ENCODE data around the gene DGKI. TPM values are rescaled to one million over a fixed set of nuclear protein-coding genes. Genes with fewer than 3 reads are reported as not detected.

Gene DGKI
- total and polyA plus RNA-seq, 11 donors: 0.36 to 4.6 (median 1.0) TPM

DNA sequence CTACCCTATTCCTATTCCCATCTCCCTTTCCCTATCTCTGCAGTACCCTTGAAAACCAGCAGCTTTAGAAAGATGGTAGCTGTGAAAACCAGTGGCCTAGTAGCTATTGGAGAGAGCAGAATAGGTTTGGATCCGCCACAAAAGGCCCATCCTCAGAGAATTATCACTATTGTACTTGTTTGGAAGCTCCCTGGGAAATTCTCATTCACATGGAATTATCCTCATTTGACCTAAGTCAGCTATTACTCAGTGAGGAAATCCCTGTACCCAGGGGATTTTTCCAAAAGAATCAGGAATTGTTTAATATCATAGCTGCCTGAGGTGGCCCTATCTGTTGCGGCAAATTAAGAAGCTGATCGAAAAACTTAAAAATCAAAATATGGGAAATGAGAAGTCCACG is 51.6 kb downstream of the DGKI start:
- peaks cover 0 to 14% (median 0%) of the 10 kb centered on the region in 12 donors for H3K9me3 ChIP-seq
- H3K27ac ChIP-seq: no peak overlapping the region
- H3K4me1 ChIP-seq: no peaks in the 10 kb centered on the region
- intact Hi-C loops (cut with DNase I): no loop called here
- H3K27me3 ChIP-seq: no peaks in the 10 kb centered on the region
- TF ChIP-seq POLR2A (IDR thresholded peaks at IDR 0.05): no peak
- TF ChIP-seq, protein P1, sequence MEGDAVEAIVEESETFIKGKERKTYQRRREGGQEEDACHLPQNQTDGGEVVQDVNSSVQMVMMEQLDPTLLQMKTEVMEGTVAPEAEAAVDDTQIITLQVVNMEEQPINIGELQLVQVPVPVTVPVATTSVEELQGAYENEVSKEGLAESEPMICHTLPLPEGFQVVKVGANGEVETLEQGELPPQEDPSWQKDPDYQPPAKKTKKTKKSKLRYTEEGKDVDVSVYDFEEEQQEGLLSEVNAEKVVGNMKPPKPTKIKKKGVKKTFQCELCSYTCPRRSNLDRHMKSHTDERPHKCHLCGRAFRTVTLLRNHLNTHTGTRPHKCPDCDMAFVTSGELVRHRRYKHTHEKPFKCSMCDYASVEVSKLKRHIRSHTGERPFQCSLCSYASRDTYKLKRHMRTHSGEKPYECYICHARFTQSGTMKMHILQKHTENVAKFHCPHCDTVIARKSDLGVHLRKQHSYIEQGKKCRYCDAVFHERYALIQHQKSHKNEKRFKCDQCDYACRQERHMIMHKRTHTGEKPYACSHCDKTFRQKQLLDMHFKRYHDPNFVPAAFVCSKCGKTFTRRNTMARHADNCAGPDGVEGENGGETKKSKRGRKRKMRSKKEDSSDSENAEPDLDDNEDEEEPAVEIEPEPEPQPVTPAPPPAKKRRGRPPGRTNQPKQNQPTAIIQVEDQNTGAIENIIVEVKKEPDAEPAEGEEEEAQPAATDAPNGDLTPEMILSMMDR (IDR thresholded peaks at IDR 0.05): no peak
- H3K36me3 ChIP-seq: no peaks in the 10 kb centered on the region
- WGBS, 4 donors: 64 to 86% (median 75%) methylated on average over 4 of the region's 4 CpGs
- ATAC-seq (no peak), DNase-seq (no peak)
- no peak overlapping the region for H3K4me3 ChIP-seq

DNA sequence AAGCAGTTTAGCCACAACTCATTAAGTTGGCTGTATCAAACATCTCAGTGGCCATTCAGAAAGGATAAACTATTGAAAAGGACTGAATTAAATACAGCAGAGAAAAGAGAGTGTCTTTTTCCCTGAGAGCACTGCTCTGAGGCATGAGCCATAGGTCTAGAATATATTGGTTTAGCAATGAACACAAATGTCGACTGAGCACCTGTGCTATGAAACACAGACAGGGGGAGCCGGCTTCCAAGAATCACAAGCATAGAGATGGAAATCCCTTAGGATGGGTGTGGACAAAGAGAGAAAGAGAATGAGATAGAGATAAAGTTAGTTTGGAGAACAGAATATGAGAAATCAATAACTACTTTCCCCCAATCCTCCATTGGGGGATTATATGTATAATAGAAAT is 54.8 kb downstream of the DGKI start:
- no peak for ATAC-seq
- TF ChIP-seq, protein P1 (IDR thresholded peaks at IDR 0.05): no peak
- no peak for TF ChIP-seq POLR2A (IDR thresholded peaks at IDR 0.05)
- intact Hi-C loops (cut with DNase I): no loop called here
- no peak overlapping the region for H3K4me3 ChIP-seq
- no peak overlapping the region for H3K27ac ChIP-seq
- peaks cover 0 to 17% (median 0%) of the 10 kb centered on the region in 12 donors for H3K9me3 ChIP-seq
- no peaks in the 10 kb centered on the region for H3K4me1 ChIP-seq
- WGBS, 4 donors: 80 to 83% (median 82%) methylated on average over 2 of the region's 2 CpGs
- H3K36me3 ChIP-seq: no peaks in the 10 kb centered on the region
- H3K27me3 ChIP-seq: no peaks in the 10 kb centered on the region
- no peak for DNase-seq

DNA sequence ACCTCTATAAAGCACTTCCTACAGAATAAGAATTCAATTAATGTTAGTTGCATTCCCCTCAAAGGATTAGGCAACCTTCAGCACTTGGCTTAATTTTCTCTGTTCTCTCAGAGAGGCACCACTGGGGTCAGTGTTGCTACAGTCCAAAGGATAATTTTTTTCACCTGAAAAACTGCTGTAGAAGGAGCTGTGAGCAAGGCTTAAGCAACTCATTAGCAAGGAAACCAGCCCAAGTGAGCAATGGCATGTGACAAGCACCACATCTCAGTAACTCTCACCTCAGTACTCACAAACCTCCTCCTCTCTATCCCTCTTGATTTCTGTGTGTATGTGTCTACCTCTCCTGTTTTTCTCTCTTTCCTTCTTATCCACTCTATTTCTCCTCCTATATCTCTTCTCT is 55.9 kb downstream of the DGKI start:
- Histone ChIP-seq H3K4me3 (no peak overlapping the region), H3K27me3 (no peaks in the 10 kb centered on the region), H3K27ac (no peak overlapping the region), H3K9me3 (peaks cover 0 to 6% (median 0%) of the 10 kb centered on the region in 12 donors), H3K4me1 (no peaks in the 10 kb centered on the region), H3K36me3 (no peaks in the 10 kb centered on the region)
- TF ChIP-seq, protein P1 (IDR thresholded peaks at IDR 0.05): no peak
- TF ChIP-seq POLR2A (IDR thresholded peaks at IDR 0.05): no peak
- DNase-seq: no peak
- intact Hi-C loops (cut with DNase I): no loop called here
- ATAC-seq: no peak

DNA sequence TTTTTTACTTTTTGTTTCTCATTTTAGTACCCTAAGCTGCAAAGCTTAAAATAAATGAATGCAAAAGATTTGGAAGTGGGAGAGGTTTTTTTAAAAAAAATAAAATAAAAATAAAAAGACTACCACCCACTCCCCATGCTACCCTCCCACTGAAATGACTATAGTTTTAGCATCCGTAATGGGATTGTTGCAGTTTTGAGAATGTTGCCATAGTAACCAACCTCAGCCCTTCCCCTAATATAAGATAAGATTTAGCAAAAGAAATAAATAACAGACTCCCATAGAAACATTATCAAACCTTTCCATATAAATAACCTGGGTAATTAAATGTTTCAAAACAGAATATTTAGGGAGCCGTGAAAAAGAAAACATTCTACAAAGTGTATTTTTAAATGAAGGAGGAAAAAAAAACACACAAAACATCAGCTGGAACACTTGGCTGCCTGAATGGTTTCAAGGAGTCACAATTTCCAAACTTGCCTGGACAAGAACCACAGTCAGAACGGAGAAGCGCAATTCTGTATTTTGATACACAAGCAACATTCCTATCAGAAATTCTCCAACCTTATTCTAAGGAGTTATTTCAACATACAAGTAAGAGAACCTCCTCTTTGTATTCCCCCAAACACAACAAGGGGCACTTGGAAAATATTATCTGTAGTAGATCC is 57.4 kb downstream of the DGKI start:
- H3K27ac ChIP-seq: no peak overlapping the region
- DNase-seq (no peak), ATAC-seq (no peak)
- H3K27me3 ChIP-seq: no peaks in the 10 kb centered on the region
- intact Hi-C loops (cut with DNase I): no loop called here
- H3K9me3 ChIP-seq: peaks cover 0 to 9% (median 0%) of the 10 kb centered on the region in 12 donors
- no peaks in the 10 kb centered on the region for H3K36me3 ChIP-seq
- H3K4me1 ChIP-seq: no peaks in the 10 kb centered on the region
- WGBS, 4 donors: 63 to 73% (median 65%) methylated on average over 4 of the region's 4 CpGs
- no peak for TF ChIP-seq POLR2A (IDR thresholded peaks at IDR 0.05)
- TF ChIP-seq, protein P1 (IDR thresholded peaks at IDR 0.05): no peak
- no peak overlapping the region for H3K4me3 ChIP-seq
